ENCODE results near the gene TPSAB1. TPM values are rescaled to one million over a fixed set of nuclear protein-coding genes. Genes with fewer than 3 reads are reported as not detected.
"Not testable (repeated sequence)": the region's sequence is repeated elsewhere in the genome, so short reads cannot be mapped to it uniquely, and the experiment has no call there.

Gene TPSAB1
- total RNA-seq, 1 experiment from 2014 or later, result not detected

DNA sequence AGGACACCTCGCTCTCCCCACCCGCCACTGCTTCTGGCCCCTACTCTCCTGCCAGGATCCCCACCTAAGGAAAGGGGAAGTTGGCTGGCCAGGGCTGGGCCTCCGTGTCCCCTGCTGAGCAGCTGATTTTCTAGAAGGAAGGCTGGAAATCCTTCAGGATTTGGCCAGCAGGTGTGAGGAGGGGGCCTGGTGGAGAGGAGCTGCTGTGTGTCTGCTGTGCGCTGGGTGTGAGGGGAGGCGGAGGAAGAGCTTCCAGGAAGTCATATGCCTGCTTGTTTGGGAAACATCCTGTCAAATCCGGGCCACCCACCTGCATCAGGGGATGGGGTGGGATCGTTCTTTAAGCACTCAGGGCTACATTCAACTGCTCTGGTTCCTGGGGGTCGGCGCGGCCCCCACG, 44.0 kb upstream of the TPSAB1 start:
- CTCF ChIA-PET, result no interaction called here
- BruUV-seq (replicated peaks), result no TSS peak
- peaks cover 6% of the 10 kb centered on the region for H3K36me3 Mint-ChIP-seq (ENCODE audit: insufficient read depth, unreplicated experiment)
- DNase-seq, result no peak
- Histone ChIP-seq H3K9me3 (no peaks in the 10 kb centered on the region), H3K36me3 (ENCODE audit: control insufficient read depth, insufficient read depth, low read length) (no peaks in the 10 kb centered on the region; the same call in 1 of the 2 replicates), H3K4me1 (no peaks in the 10 kb centered on the region), H3K4me3 (ENCODE audit: low read depth, low read length) (no peak overlapping the region), H3K27me3 (replicated peaks; ENCODE audit: control insufficient read depth, insufficient read depth, low read length) (no peaks in the 10 kb centered on the region)
- H3K27ac Mint-ChIP-seq (ENCODE audit: unreplicated experiment), result no peak overlapping the region
- POLR2A ChIA-PET, result no interaction called here
- no peaks in the 10 kb centered on the region for H3K27me3 Mint-ChIP-seq (ENCODE audit: insufficient read depth, unreplicated experiment)
- no peaks in the 10 kb centered on the region for H3K4me1 Mint-ChIP-seq (ENCODE audit: low read depth, unreplicated experiment)
- no peak overlapping the region for H3K4me3 Mint-ChIP-seq (ENCODE audit: unreplicated experiment)
- intact Hi-C loops (cut with micrococcal nuclease; ENCODE audit: unreplicated experiment), result no loop called here
- no peaks in the 10 kb centered on the region for H3K9me3 Mint-ChIP-seq (ENCODE audit: unreplicated experiment)
- TF ChIP-seq, protein P1, sequence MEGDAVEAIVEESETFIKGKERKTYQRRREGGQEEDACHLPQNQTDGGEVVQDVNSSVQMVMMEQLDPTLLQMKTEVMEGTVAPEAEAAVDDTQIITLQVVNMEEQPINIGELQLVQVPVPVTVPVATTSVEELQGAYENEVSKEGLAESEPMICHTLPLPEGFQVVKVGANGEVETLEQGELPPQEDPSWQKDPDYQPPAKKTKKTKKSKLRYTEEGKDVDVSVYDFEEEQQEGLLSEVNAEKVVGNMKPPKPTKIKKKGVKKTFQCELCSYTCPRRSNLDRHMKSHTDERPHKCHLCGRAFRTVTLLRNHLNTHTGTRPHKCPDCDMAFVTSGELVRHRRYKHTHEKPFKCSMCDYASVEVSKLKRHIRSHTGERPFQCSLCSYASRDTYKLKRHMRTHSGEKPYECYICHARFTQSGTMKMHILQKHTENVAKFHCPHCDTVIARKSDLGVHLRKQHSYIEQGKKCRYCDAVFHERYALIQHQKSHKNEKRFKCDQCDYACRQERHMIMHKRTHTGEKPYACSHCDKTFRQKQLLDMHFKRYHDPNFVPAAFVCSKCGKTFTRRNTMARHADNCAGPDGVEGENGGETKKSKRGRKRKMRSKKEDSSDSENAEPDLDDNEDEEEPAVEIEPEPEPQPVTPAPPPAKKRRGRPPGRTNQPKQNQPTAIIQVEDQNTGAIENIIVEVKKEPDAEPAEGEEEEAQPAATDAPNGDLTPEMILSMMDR (IDR thresholded peaks at IDR 0.05; ENCODE audit: insufficient read depth in 1 of 2, low read depth in 1 of 2, low read length in 1 of 2, severe bottlenecking in 1 of 2, unreplicated experiment in 1 of 2), result no peak

DNA sequence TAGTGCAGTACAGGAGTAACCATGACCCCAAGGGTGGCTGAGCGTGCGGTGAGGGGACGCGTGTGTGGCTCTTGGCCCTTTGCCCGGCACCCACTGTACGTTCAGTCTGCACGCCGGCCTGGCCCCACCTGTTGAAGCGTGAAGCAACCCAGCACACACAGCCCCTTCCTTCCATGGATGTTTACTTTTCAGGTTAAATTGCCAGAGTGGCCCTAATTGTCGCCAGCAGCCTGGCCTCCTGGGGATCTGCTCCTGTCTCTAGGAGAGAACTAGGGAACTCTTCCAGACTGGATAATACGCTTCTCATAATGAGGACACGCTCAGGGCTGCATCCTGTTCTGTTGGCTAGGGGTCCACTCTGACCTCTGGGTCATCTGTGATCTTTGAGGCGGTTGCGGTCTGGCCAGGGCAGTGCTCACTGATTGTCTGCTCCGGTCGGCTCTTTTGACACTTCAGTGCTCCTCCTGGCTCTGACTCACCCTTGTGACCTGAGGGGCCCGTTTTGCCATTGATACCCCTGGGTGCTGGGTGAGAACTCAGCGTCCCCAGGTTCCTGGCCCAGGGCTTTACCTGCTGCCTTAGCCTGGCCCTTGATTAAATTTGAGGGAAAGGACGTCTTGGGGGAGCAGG, 43.2 kb upstream of the TPSAB1 start:
- Mint-ChIP-seq H3K4me1 (ENCODE audit: low read depth, unreplicated experiment) (no peaks in the 10 kb centered on the region), H3K36me3 (ENCODE audit: insufficient read depth, unreplicated experiment) (peaks cover 6% of the 10 kb centered on the region), H3K4me3 (ENCODE audit: unreplicated experiment) (no peak overlapping the region), H3K9me3 (ENCODE audit: unreplicated experiment) (no peaks in the 10 kb centered on the region), H3K27ac (ENCODE audit: unreplicated experiment) (no peak overlapping the region), H3K27me3 (ENCODE audit: insufficient read depth, unreplicated experiment) (no peaks in the 10 kb centered on the region)
- CTCF ChIA-PET, result no interaction called here
- BruUV-seq (replicated peaks), result no TSS peak
- no peak for DNase-seq
- intact Hi-C loops (cut with micrococcal nuclease; ENCODE audit: unreplicated experiment), result no loop called here
- Histone ChIP-seq H3K36me3 (ENCODE audit: control insufficient read depth, insufficient read depth, low read length) (no peaks in the 10 kb centered on the region; the same call in 1 of the 2 replicates), H3K27me3 (replicated peaks; ENCODE audit: control insufficient read depth, insufficient read depth, low read length) (no peaks in the 10 kb centered on the region), H3K4me1 (no peaks in the 10 kb centered on the region), H3K4me3 (ENCODE audit: low read depth, low read length) (no peak overlapping the region), H3K9me3 (no peaks in the 10 kb centered on the region)
- POLR2A ChIA-PET, result no interaction called here
- TF ChIP-seq, protein P1 (IDR thresholded peaks at IDR 0.05; ENCODE audit: insufficient read depth in 1 of 2, low read depth in 1 of 2, low read length in 1 of 2, severe bottlenecking in 1 of 2, unreplicated experiment in 1 of 2), result no peak

DNA sequence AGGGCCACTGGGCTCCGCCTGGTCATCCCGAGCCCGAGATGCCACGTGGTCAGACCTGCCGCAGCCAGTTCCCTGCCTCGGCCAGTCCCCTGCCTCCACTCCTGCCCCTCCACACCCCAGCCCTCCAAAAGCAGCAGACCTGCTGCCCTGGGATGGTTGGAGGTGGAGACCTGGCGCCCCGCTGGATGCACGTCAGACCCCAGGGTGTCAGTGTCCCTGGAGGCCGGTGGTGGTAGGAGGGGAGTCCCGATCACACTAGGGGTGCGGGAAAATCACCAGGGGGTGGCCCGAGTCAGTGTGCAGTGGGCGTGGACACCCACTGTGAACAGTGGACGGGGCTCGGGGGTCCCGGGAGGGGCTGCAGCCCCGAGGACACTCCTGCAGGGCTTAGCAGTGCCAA, 42.3 kb upstream of the TPSAB1 start:
- H3K4me3 ChIP-seq (ENCODE audit: low read depth, low read length), result no peak overlapping the region
- TF ChIP-seq, protein P1 (IDR thresholded peaks at IDR 0.05; ENCODE audit: insufficient read depth in 1 of 2, low read depth in 1 of 2, low read length in 1 of 2, severe bottlenecking in 1 of 2, unreplicated experiment in 1 of 2), result no peak
- no peaks in the 10 kb centered on the region for H3K27me3 ChIP-seq (replicated peaks; ENCODE audit: control insufficient read depth, insufficient read depth, low read length)
- intact Hi-C loops (cut with micrococcal nuclease; ENCODE audit: unreplicated experiment), result no loop called here
- no peak overlapping the region for H3K27ac Mint-ChIP-seq (ENCODE audit: unreplicated experiment)
- POLR2A ChIA-PET, result no interaction called here
- peaks cover 6% of the 10 kb centered on the region for H3K36me3 Mint-ChIP-seq (ENCODE audit: insufficient read depth, unreplicated experiment)
- no peaks in the 10 kb centered on the region for H3K4me1 Mint-ChIP-seq (ENCODE audit: low read depth, unreplicated experiment)
- BruUV-seq (replicated peaks), result no TSS peak
- H3K27me3 Mint-ChIP-seq (ENCODE audit: insufficient read depth, unreplicated experiment), result no peaks in the 10 kb centered on the region
- H3K36me3 ChIP-seq (ENCODE audit: control insufficient read depth, insufficient read depth, low read length), result no peaks in the 10 kb centered on the region; the same call in 1 of the 2 replicates
- H3K4me1 ChIP-seq, result no peaks in the 10 kb centered on the region
- no peaks in the 10 kb centered on the region for H3K9me3 Mint-ChIP-seq (ENCODE audit: unreplicated experiment)
- H3K4me3 Mint-ChIP-seq (ENCODE audit: unreplicated experiment), result no peak overlapping the region
- no peak for DNase-seq
- CTCF ChIA-PET, result no interaction called here
- H3K9me3 ChIP-seq, result no peaks in the 10 kb centered on the region

DNA sequence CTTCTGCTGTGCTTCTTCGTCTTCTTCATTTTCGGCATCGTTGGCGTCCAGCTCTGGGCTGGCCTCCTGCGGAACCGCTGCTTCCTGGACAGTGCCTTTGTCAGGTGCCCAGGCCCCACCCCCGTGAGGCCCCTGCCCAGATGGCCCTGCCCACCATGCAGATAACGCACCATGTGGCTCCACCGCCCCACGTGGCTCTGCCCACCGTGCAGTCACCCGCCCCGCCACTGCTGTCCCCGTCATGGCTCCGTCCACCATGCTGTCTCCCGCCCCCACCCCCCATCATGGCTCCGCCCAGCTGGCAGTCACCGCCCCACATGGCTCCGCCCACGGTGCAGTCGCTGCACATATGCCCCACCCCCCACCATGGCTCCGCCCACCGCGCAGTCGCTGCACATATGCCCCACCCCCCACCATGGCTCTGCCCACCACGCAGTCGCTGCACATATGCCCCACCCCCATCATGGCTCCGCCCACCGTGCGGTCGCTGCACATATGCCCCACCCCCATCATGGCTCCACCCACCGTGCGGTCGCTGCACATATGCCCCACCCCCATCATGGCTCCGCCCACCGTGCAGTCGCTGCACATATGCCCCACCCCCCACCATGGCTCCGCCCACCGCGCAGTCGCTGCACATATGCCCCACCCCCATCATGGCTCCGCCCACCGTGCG, 41.7 kb upstream of the TPSAB1 start:
- H3K9me3 Mint-ChIP-seq (ENCODE audit: unreplicated experiment); H3K36me3 ChIP-seq (ENCODE audit: control insufficient read depth, insufficient read depth, low read length); intact Hi-C loops (cut with micrococcal nuclease; ENCODE audit: unreplicated experiment); H3K4me1 ChIP-seq; POLR2A ChIA-PET; H3K27ac Mint-ChIP-seq (ENCODE audit: unreplicated experiment); H3K27me3 ChIP-seq (replicated peaks; ENCODE audit: control insufficient read depth, insufficient read depth, low read length); H3K36me3 Mint-ChIP-seq (ENCODE audit: insufficient read depth, unreplicated experiment); CTCF ChIA-PET; H3K27me3 Mint-ChIP-seq (ENCODE audit: insufficient read depth, unreplicated experiment); DNase-seq; H3K4me3 ChIP-seq (ENCODE audit: low read depth, low read length); H3K4me3 Mint-ChIP-seq (ENCODE audit: unreplicated experiment); H3K9me3 ChIP-seq; H3K4me1 Mint-ChIP-seq (ENCODE audit: low read depth, unreplicated experiment); BruUV-seq (replicated peaks): not testable (repeated sequence)

All from Caco-2 (cell line).